SK-N-SH treated with all-trans-retinoic acid at 6 μM for 48 hours (cell line): ENCODE results near the gene FBXW2.

Experiments
- CREB5 ChIP-seq: fragments of 250-450 bp; sonication (Bioruptor Pico); IDR thresholded peaks from 2 replicates; pipeline ENCODE4 v1.5.1; 2020; ENCODE audit warnings: low read depth, mild to moderate bottlenecking, moderate library complexity
- PATZ1 ChIP-seq: fragments of 250-450 bp; sonication (Bioruptor Pico); IDR thresholded peaks from 2 replicates; pipeline ENCODE4 v1.8.0; 2020; ENCODE audit warnings: mild to moderate bottlenecking, moderate library complexity, borderline replicate concordance
- SNAI2 ChIP-seq: fragments of 250-450 bp; sonication (Bioruptor Pico); IDR thresholded peaks from 2 replicates; pipeline ENCODE4 v1.5.0; 2020; ENCODE audit warnings: mild to moderate bottlenecking, moderate library complexity
- ZFP30 ChIP-seq: fragments of 450-650 bp; formaldehyde crosslinking; IDR thresholded peaks from 2 replicates; pipeline ENCODE4 v1.5.0; 2022; ENCODE audit warnings: mild to moderate bottlenecking, moderate library complexity
- ZNF70 ChIP-seq: fragments of 450-650 bp; formaldehyde crosslinking; IDR thresholded peaks from 2 replicates; pipeline ENCODE4 v1.5.0; 2020; ENCODE audit warnings: mild to moderate bottlenecking, moderate library complexity
- TF ChIP-seq, protein P1 (sequence below): fragments of 250-450 bp; sonication (Bioruptor Pico); IDR thresholded peaks from 2 replicates; pipeline ENCODE4 v1.8.0; 2021; ENCODE audit warnings: low read depth, mild to moderate bottlenecking, moderate library complexity, borderline replicate concordance

- TF ChIP-seq CREB5 (CRISPR knock-in tag): no peak
- no peak for TF ChIP-seq ZNF70
- no peak for TF ChIP-seq PATZ1 (CRISPR knock-in tag)
- no peak for TF ChIP-seq SNAI2 (CRISPR knock-in tag)
- TF ChIP-seq, protein P1, sequence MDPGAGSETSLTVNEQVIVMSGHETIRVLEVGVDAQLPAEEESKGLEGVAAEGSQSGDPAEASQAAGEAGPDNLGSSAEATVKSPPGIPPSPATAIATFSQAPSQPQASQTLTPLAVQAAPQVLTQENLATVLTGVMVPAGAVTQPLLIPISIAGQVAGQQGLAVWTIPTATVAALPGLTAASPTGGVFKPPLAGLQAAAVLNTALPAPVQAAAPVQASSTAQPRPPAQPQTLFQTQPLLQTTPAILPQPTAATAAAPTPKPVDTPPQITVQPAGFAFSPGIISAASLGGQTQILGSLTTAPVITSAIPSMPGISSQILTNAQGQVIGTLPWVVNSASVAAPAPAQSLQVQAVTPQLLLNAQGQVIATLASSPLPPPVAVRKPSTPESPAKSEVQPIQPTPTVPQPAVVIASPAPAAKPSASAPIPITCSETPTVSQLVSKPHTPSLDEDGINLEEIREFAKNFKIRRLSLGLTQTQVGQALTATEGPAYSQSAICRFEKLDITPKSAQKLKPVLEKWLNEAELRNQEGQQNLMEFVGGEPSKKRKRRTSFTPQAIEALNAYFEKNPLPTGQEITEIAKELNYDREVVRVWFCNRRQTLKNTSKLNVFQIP (CRISPR knock-in tag): no peak
- no peak for TF ChIP-seq ZFP30
Observed at GRCh38 chr9:120756531-120756930, 36.7 kb downstream of the FBXW2 start.
